Natural killer cell (primary cell): ENCODE results near the gene FBXO34. TPM values are rescaled to one million over a fixed set of nuclear protein-coding genes. Genes with fewer than 3 reads are reported as not detected.

Source experiments
- ATAC-seq, 3 donors: fragments of 150-1000 bp in 2 of 3; fragments of 200-7000 bp in 1 of 3; cut with Tn5 transposase; 1 replicate in 1 of 3; 2 replicates in 2 of 3; pipeline ENCODE4 v1.10.0; 2021; ENCODE audit warnings: mild to moderate bottlenecking in 2 of 3, moderate library complexity in 2 of 3
- DNase-seq, 2 donors: peaks; one replicate each; pipeline versions ENCODE4 v3.0.0 to v3.0.0-alpha.2; 2013 to 2021; ENCODE audit warnings: mixed read lengths in 1 of 2
- H3K27ac ChIP-seq: one replicate; pipeline ENCODE4 v1.5.1; 2013; ENCODE audit warnings: mild to moderate bottlenecking, low read length
- H3K27me3 ChIP-seq: one replicate; pipeline ENCODE4 v1.6.1; 2013; ENCODE audit warnings: low read length; ENCODE audit not compliant: control insufficient read depth, insufficient read depth
- H3K36me3 ChIP-seq: one replicate; pipeline ENCODE4 v1.6.1; 2013; ENCODE audit warnings: low read length; ENCODE audit not compliant: control insufficient read depth, insufficient read depth
- H3K4me1 ChIP-seq: one replicate; pipeline ENCODE4 v1.6.1; 2013; ENCODE audit warnings: low read length; ENCODE audit not compliant: control insufficient read depth, insufficient read depth
- H3K4me3 ChIP-seq: one replicate; pipeline ENCODE4 v1.5.1; 2013; ENCODE audit warnings: low read length
- H3K9me3 ChIP-seq: one replicate; pipeline ENCODE4 v1.6.1; 2013; ENCODE audit warnings: low read length; ENCODE audit not compliant: control insufficient read depth, insufficient read depth
- H3K27ac Mint-ChIP-seq, 2 donors: one replicate each; pipeline ENCODE4 v1.8.0; 2022; ENCODE audit warnings: mild to moderate bottlenecking in 2 of 2, mixed read lengths in 2 of 2, moderate library complexity in 1 of 2
- H3K27me3 Mint-ChIP-seq, 2 donors: one replicate each; pipeline ENCODE4 v1.8.0; 2022; ENCODE audit warnings: low read depth in 2 of 2, mixed read lengths in 2 of 2
- H3K36me3 Mint-ChIP-seq: one replicate; pipeline ENCODE4 v1.8.0; 2022; ENCODE audit warnings: mixed read lengths
- H3K4me1 Mint-ChIP-seq, 2 donors: one replicate each; pipeline ENCODE4 v1.8.0; 2022; ENCODE audit warnings: mixed read lengths in 2 of 2
- H3K4me3 Mint-ChIP-seq: one replicate; pipeline ENCODE4 v1.8.0; 2022; ENCODE audit warnings: mild to moderate bottlenecking, moderate library complexity, mixed read lengths
- H3K9me3 Mint-ChIP-seq, 2 donors: one replicate each; pipeline ENCODE4 v1.8.0; 2022; ENCODE audit warnings: mixed read lengths in 2 of 2
- WGBS: methylation state at CpG from one replicate; pipeline ENCODE4 v1.1.7; 2013; ENCODE audit warnings: missing lambda C conversion rate; ENCODE audit not compliant: insufficient coverage; 5-methylcytosine and 5-hydroxymethylcytosine counted together
- intact Hi-C: fragments of 100-400 bp; cut with micrococcal nuclease; formaldehyde crosslinking; loops from one replicate; pipeline ENCODE4 v1.14.2; 2022
- total RNA-seq, 4 donors: library from RNA; stranded (reverse); fragments of 120-200 nt in 1 of 4; gene quantifications; one replicate each; pipeline versions ENCODE4 v1.2.3 to v1.2.4, GENCODE V29; 2013 to 2022
- TF ChIP-seq, protein P1 (sequence below): fragments of 200-600 bp; IDR thresholded peaks from one replicate; pipeline ENCODE4 v1.8.0; 2022; ENCODE audit warnings: antibody characterized with exemption

The FBXO34 gene
- total RNA-seq, 3 donors from 2014 or later (not counting 1 experiment from before 2014, with no cell fraction given) = 34.7 to 39.3 (median 36.6) TPM

- intact Hi-C loops = no loop called here
- Mint-ChIP-seq H3K27ac (no peak overlapping the region), H3K27me3 (no peaks in the 10 kb centered on the region), H3K36me3 (peaks cover 8% of the 10 kb centered on the region), H3K4me1 (peaks cover 8 to 13% of the 10 kb centered on the region in 2 donors), H3K4me3 (no peak overlapping the region), H3K9me3 (no peaks in the 10 kb centered on the region)
- ATAC-seq (no peak), DNase-seq (no peak)
- H3K27ac ChIP-seq = no peak overlapping the region
- TF ChIP-seq, protein P1, sequence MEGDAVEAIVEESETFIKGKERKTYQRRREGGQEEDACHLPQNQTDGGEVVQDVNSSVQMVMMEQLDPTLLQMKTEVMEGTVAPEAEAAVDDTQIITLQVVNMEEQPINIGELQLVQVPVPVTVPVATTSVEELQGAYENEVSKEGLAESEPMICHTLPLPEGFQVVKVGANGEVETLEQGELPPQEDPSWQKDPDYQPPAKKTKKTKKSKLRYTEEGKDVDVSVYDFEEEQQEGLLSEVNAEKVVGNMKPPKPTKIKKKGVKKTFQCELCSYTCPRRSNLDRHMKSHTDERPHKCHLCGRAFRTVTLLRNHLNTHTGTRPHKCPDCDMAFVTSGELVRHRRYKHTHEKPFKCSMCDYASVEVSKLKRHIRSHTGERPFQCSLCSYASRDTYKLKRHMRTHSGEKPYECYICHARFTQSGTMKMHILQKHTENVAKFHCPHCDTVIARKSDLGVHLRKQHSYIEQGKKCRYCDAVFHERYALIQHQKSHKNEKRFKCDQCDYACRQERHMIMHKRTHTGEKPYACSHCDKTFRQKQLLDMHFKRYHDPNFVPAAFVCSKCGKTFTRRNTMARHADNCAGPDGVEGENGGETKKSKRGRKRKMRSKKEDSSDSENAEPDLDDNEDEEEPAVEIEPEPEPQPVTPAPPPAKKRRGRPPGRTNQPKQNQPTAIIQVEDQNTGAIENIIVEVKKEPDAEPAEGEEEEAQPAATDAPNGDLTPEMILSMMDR = no peak
- H3K27me3 ChIP-seq = no peaks in the 10 kb centered on the region
- WGBS = 100% methylated on average over 1 of the region's 1 CpG
- H3K9me3 ChIP-seq = no peaks in the 10 kb centered on the region
- no peaks in the 10 kb centered on the region for H3K4me1 ChIP-seq
- no peak overlapping the region for H3K4me3 ChIP-seq
- H3K36me3 ChIP-seq = peaks cover 19% of the 10 kb centered on the region
Observed at GRCh38 chr14:55399183-55399582, 128.0 kb downstream of the FBXO34 start.

DNA sequence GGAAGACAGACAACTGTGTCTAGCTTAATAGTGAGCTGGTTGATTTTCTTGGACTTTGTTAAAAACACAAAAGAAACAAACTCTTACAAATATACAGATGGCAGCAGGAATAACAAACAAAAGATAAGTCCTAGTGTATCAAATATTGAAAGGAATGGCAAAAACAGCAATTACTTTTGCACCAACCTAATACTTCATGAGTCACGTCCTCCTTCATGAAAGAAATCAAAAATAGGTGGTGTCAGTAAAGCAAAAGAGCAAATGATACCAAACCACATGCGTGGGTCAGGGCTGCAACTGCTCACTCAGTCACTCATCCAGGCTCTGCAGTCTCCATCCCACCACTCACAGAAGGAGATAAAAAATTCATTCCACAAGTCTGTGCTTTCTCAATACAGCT is 128.6 kb downstream of the FBXO34 start:
- no peaks in the 10 kb centered on the region for H3K9me3 ChIP-seq
- DNase-seq (no peak), ATAC-seq (no peak)
- no peak overlapping the region for H3K4me3 Mint-ChIP-seq
- H3K36me3 Mint-ChIP-seq = peaks cover 8% of the 10 kb centered on the region
- H3K4me3 ChIP-seq = no peak overlapping the region
- H3K27me3 ChIP-seq = no peaks in the 10 kb centered on the region
- H3K9me3 Mint-ChIP-seq = no peaks in the 10 kb centered on the region
- no peaks in the 10 kb centered on the region for H3K4me1 ChIP-seq
- intact Hi-C loops = no loop called here
- no peak overlapping the region for H3K27ac ChIP-seq
- WGBS = 100% methylated on average over 1 of the region's 2 CpGs
- peaks cover 12% of the 10 kb centered on the region for H3K36me3 ChIP-seq
- H3K4me1 Mint-ChIP-seq = peaks cover 12 to 20% of the 10 kb centered on the region in 2 donors
- no peak overlapping the region for H3K27ac Mint-ChIP-seq
- no peaks in the 10 kb centered on the region for H3K27me3 Mint-ChIP-seq
- TF ChIP-seq, protein P1 = no peak

DNA sequence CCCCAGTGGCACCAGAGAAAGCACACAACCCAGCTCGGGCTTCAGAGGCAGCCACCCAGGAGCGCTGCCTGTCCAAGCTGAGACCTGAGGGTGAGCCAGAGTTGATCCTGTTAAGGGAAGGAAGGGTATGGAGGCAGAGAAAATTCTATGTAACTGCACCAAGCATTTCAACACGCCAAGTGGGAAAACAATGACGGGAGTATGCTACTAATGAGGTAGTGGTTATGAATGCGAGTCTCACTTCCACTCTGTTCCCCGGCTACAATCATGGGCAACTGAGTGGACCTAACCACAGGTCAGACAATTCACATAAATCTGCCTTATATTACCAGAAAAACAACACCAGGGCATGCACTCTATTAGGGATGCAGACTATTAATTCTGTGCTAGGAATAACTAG is 130.5 kb downstream of the FBXO34 start:
- no peaks in the 10 kb centered on the region for H3K27me3 ChIP-seq
- H3K4me3 Mint-ChIP-seq = no peak overlapping the region

More for the DNA sequence above, 130.5 kb downstream of the FBXO34 start:
- Mint-ChIP-seq H3K27me3 (no peaks in the 10 kb centered on the region), H3K36me3 (no peaks in the 10 kb centered on the region), H3K27ac (no peak overlapping the region), H3K4me1 (peaks cover 17% of the 10 kb centered on the region in 2 donors), H3K9me3 (no peaks in the 10 kb centered on the region)
- Histone ChIP-seq H3K4me1 (no peaks in the 10 kb centered on the region), H3K9me3 (no peaks in the 10 kb centered on the region), H3K27ac (no peak overlapping the region), H3K4me3 (no peak overlapping the region), H3K36me3 (no peaks in the 10 kb centered on the region)
- intact Hi-C loops = no loop called here
- whole genome bisulfite sequencing = 96% methylated on average over 6 of the region's 6 CpGs
- ATAC-seq = no peak
- TF ChIP-seq, protein P1 = no peak
- DNase-seq = no peak

Other genes with a start within 250 kb of the FBXO34 start
- gene WDHD1, start 244.3 kb upstream of the FBXO34 start, total RNA-seq = 1 to 10 TPM; 4.5 to 5.4 (median 5.3) TPM
- 10 to 100 TPM; 17.6 to 21.9 (median 21.9) TPM for gene SOCS4, start 244.2 kb upstream of the FBXO34 start, total RNA-seq
- 100 to 1,000 TPM; 119 to 140 (median 127) TPM for gene MAPK1IP1L, start 219.8 kb upstream of the FBXO34 start, total RNA-seq
- 10 to 100 TPM; 10.8 to 35.7 (median 17.1) TPM for gene LGALS3, start 142.2 kb upstream of the FBXO34 start, total RNA-seq
- gene DLGAP5, start 79.8 kb upstream of the FBXO34 start, total RNA-seq = 1 to 10 TPM in 1 of 3 donors, under 1 TPM in 2; 0.15 to 1.9 (median 0.54) TPM
- 10 to 100 TPM; 18.1 to 23.1 (median 20.5) TPM for gene ATG14, start 140.4 kb downstream of the FBXO34 start, total RNA-seq
- not detected for gene TBPL2, start 169.2 kb downstream of the FBXO34 start, total RNA-seq